ENCODE data around the gene RAB3D.

DNA sequence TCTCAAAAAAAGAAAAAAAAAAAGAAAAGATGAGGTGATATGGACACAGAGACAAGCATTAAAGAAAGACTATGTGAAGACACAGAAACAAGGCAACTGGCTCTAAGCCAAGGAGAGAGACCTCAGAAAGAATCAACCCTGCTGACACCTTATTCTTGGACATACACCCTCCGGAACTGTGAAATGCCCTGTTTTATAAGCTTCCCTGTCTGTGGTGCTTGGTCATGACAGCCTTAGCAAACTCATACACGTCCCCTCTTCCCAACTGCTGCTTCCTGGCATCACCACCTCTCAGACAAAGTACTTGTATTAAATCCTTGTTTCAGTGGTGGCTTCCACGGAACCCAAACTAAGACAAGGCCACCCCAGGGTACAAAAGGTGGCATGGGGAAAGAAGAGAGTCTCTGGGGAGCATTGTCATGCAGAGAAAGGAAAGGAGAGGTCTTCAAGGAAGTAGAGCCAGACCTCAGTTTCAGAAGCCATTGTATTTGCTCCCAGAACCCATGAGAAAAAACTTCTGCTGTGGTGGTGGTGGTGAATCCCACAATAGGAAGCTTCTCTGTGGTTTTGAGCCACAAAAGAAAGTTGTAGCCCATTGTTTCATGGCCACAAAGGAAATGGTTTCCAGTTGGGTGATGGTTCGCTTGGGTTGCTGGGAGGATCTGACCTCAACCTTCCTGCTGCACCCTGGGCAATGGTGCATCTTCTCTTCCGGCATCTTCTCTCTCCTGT is 59.8 kb downstream of the RAB3D start:
- TF ChIP-seq, protein P1, sequence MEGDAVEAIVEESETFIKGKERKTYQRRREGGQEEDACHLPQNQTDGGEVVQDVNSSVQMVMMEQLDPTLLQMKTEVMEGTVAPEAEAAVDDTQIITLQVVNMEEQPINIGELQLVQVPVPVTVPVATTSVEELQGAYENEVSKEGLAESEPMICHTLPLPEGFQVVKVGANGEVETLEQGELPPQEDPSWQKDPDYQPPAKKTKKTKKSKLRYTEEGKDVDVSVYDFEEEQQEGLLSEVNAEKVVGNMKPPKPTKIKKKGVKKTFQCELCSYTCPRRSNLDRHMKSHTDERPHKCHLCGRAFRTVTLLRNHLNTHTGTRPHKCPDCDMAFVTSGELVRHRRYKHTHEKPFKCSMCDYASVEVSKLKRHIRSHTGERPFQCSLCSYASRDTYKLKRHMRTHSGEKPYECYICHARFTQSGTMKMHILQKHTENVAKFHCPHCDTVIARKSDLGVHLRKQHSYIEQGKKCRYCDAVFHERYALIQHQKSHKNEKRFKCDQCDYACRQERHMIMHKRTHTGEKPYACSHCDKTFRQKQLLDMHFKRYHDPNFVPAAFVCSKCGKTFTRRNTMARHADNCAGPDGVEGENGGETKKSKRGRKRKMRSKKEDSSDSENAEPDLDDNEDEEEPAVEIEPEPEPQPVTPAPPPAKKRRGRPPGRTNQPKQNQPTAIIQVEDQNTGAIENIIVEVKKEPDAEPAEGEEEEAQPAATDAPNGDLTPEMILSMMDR (IDR thresholded peaks at IDR 0.05), result no peak
- no peak for TF ChIP-seq POLR2A (IDR thresholded peaks at IDR 0.05)
